ENCODE measurements around the gene LCLAT1.

DNA sequence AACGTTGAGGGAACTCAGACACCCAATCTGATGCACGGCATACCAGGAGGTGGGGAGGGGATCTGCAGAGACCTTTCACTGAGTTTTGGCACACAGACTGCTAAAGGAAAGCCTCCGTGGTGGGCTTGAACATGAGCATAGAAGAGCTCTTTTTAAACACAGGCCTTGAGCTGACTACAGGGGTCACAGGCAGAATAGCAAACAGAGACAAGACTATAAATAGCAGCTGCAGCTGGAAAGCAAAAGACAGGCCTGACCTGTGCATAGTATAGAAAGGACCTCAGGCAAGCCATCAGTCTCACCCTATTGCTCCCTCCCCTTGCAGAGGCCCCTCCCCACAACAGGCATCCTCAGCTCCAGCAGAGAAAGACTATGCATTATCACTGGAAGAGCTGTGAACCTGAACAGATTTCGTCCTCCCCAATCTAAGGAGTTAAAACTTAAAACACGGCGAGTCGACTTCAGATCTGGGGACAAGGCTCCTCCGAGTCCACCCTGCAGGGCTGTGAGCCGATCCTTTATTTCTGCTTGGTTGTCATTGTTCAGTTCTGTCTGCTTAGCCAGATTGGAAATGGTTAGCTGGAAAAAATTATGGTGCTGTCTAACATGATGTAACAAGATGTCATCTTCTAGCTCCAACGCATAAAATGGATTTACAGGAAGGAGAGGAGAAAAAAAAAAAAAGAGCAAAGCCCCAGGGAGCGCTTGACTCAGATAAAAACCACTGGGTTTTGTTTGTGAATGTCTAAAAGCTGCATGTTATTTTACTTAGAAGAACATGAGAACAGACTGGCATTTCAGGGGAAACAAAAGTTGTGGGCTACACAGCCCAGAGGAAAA lies 25.2 kb upstream of the LCLAT1 start:
- TF ChIP-seq POLR2A (IDR thresholded peaks at IDR 0.05) (no peak), CTCF (IDR thresholded peaks at IDR 0.05) (no peak)

All from thyroid gland (tissue), 4 donors.